ENCODE data around the gene TSPEAR.

TSPEAR gene

DNA sequence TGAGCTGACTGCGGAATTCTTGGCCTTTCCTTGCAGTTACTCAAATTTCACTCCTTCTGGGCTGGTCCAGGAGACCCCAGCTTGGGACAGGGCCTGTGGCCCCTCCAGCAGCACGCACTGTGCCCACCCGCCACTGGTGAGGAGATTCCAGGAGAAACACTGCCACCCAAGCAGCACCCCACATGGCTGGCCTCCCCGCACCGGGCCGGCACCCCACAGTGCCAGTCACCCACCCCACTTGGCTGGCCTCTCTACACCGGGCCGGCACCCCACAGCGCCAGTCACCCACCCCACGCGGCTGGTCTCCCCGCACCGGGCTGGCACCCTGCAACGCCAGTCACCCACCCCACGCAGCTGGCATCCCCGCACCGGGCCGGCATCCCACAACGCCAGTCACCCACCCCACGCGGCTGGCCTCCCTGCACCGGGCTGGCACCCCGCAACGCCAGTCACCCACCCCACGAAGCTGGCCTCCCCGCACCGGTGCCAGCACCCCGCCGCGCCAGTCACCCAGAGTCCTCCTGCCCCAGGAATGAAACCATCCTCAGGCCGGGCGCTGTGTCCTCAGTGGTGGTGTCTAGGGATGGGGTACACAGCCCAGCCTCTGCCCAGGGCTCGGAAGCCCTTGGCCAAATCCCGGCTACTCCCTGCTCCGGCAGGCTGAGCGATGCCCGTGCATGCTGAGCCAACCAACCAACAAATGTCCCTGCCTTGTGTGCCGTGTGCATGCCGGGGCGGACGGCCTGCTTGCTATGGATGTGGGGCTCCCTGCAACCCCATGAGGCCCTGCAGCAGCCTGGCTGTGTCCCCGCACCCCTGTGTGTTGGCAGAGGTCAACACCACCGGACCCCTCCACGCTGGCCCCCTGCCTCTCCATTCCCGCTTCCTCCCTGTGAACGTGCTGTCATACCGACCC, 38.6 kb upstream of the TSPEAR start:
- Mint-ChIP-seq H3K27me3 (peaks cover 3% of the 10 kb centered on the region), H3K4me1 (no peaks in the 10 kb centered on the region), H3K36me3 (no peaks in the 10 kb centered on the region), H3K27ac (no peak overlapping the region), H3K9me3 (no peaks in the 10 kb centered on the region), H3K4me3 (no peak overlapping the region)

DNA sequence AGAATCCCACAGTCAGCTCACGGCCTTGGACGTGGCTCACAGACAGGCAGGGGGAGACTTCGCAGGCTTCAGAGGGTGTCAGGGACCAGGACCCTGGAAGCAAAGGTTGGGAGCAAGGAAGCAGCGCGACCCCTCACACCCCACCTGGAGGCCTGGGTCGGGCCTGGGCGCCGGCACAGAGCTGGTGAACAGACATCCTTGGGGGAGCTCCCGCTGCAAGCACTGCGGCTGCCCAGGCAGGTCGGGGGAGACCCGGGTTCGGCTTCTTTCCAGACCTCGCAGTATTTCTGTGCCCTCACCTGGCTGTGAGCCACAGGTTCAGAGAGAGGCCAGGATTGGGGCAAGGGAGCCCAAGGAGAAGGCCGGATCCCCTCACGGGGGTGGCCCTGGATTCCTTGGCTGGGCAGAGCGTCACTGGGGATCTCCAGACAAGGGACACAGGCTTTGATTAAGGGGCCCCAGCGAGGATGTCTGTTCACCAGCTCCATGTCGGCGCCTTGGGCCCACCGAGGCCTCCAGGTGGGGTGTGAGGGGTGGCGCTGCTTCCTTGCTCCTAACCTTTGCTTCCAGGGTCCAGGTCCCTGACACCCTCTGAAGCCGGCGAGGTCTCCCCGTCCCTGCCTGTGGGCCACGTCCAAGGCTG, 37.9 kb upstream of the TSPEAR start:
- Mint-ChIP-seq H3K4me3 (no peak overlapping the region), H3K4me1 (no peaks in the 10 kb centered on the region), H3K27me3 (peaks cover 3% of the 10 kb centered on the region), H3K27ac (no peak overlapping the region), H3K9me3 (no peaks in the 10 kb centered on the region), H3K36me3 (no peaks in the 10 kb centered on the region)

DNA sequence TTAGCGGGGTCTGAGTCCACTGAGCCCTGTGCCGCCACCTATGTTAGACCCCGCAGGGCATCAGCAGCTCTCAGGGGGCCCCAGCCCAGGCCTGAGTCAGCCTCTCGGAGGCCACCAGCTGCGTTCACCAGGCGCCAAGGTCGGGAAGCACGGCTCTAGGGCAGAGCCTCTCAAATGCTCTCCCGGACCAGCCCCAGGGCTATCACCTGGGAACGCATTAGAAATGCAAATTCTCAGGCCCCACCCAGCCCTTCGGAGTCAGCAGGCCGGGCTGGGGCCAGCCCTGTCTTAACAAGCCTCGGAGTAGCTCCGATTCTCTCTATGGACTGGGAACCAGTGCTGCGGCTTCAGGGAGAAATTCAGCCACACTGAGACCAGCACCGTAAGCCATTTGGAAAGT, 37.2 kb upstream of the TSPEAR start:
- no peaks in the 10 kb centered on the region for H3K4me1 Mint-ChIP-seq
- peaks cover 3% of the 10 kb centered on the region for H3K27me3 Mint-ChIP-seq
- H3K4me3 Mint-ChIP-seq, result no peak overlapping the region
- H3K36me3 Mint-ChIP-seq, result no peaks in the 10 kb centered on the region
- no peak overlapping the region for H3K27ac Mint-ChIP-seq
- no peaks in the 10 kb centered on the region for H3K9me3 Mint-ChIP-seq

DNA sequence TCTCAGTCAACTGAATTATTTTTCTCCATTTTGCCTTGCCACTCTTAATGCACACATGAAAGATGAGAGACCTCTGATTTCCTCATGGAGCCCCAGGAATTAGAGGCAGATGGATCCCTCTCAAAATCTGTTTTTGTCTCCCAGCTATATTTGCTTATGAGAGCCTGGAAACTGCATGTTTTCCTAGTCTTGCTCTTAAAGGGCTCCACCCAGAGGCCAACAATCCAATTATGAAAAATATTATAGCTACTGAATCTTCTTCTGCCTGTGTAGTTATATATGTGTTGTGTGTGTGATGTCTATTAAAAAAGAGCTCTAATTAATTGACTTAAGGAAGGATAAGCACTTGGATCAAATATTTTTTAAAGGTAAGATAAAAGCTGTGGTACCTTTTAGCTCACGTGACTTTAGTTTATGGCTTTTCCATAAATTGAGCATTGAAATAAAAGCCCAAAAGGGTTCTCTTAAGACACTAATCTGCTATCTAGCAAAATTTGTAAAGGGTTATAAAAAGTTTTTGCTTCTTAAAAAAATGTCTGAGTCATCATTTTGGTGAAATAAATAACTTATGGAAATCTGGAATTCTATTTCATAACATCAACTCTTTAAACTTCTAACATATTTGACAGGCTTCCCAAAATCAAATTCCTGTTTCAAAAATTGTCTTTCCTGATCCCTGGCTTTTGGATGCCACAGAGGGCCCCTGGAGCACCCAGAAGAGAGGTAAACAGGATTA, 31.2 kb upstream of the TSPEAR start:
- no peak overlapping the region for H3K4me3 Mint-ChIP-seq
- H3K36me3 Mint-ChIP-seq, result no peaks in the 10 kb centered on the region
- H3K27me3 Mint-ChIP-seq, result no peaks in the 10 kb centered on the region
- no peak overlapping the region for H3K27ac Mint-ChIP-seq
- H3K9me3 Mint-ChIP-seq, result no peaks in the 10 kb centered on the region
- peaks cover 6% of the 10 kb centered on the region for H3K4me1 Mint-ChIP-seq

DNA sequence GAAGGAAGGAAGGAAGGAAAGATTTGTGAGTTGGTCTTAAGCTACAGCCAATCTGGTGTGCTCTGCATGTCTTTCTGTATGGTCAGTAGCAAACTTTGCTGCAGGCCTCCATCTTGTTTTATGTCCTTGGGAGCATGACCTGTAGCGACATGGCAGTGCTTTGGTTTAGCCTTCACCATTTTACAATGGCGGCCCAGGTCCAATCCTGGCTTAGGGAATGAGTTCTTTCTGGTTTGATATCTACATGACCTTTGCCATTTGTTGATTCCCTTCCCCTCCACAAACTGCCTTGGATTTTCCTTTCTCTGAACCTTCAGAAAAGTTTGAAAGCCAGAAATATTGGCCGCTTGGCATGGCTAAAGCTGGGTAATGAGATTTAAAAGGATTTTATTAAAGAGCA, 30.5 kb upstream of the TSPEAR start:
- Mint-ChIP-seq H3K4me3 (no peak overlapping the region), H3K4me1 (peaks cover 6% of the 10 kb centered on the region), H3K9me3 (no peaks in the 10 kb centered on the region), H3K27ac (no peak overlapping the region), H3K36me3 (no peaks in the 10 kb centered on the region), H3K27me3 (no peaks in the 10 kb centered on the region)

DNA sequence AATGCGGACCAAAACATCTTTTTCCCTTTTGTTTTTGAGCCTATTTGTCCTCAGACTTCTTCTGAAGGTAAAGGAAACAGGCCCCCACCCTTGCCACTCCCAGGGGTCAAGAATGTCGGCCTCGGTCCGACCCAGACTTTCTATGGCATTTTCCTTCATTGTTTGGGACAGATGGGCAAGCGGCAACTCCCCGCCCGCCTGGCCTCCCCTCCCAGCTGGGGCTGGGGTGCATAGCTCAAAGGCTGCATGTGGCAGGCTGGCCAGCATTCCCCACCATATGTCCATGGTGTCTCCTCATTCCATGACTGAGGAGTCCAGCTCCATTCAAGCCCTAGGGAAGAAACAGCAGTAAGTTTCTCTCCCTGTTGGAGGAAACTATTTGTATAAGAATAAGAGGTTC, 29.4 kb upstream of the TSPEAR start:
- Mint-ChIP-seq H3K27ac (no peak overlapping the region), H3K4me3 (no peak overlapping the region), H3K9me3 (no peaks in the 10 kb centered on the region), H3K4me1 (peaks cover 6% of the 10 kb centered on the region), H3K36me3 (no peaks in the 10 kb centered on the region), H3K27me3 (no peaks in the 10 kb centered on the region)

DNA sequence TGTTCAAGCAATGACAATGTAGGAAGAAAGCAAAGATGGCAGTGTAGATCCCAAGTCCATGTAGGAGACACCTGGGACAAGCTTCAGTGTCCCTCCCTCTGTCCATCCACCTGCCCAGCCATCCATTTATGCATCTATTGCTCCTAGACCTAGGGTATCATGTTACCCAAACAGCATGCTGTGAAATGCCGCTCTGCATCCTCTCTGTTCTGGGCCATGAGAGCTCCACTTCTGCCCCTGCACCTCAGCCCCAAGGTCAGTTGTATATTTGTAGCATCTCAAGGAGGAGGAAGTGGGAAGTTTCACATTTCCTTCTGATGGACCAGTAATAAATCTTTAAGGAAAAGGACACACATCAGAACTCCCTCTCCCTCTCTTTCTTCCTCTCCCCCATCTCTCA, 27.9 kb upstream of the TSPEAR start:
- Mint-ChIP-seq H3K27ac (no peak overlapping the region), H3K27me3 (no peaks in the 10 kb centered on the region), H3K36me3 (no peaks in the 10 kb centered on the region), H3K9me3 (no peaks in the 10 kb centered on the region), H3K4me3 (no peak overlapping the region), H3K4me1 (peaks cover 6% of the 10 kb centered on the region)

DNA sequence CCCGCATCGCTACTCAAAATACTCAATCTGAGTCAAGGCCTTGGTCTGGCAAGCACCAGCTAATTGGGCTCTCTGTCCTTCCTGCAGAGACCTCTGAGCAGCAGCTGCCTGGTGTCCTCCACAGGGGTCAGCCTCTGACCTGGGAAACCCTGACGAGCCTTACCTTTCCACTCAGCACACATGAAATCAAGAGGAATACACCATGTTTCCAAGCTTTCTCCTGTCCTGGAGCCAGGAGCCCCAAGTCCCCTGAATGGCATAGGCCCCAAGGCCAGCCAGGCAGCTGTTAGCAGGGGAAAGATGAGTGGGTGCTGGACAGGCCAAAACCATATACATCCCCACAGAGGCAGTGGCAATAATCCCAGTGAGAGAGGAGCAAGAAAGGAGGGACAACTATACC, 27.2 kb upstream of the TSPEAR start:
- Mint-ChIP-seq H3K4me3 (no peak overlapping the region), H3K4me1 (peaks cover 6% of the 10 kb centered on the region), H3K9me3 (no peaks in the 10 kb centered on the region), H3K36me3 (no peaks in the 10 kb centered on the region), H3K27me3 (no peaks in the 10 kb centered on the region), H3K27ac (no peak overlapping the region)

DNA sequence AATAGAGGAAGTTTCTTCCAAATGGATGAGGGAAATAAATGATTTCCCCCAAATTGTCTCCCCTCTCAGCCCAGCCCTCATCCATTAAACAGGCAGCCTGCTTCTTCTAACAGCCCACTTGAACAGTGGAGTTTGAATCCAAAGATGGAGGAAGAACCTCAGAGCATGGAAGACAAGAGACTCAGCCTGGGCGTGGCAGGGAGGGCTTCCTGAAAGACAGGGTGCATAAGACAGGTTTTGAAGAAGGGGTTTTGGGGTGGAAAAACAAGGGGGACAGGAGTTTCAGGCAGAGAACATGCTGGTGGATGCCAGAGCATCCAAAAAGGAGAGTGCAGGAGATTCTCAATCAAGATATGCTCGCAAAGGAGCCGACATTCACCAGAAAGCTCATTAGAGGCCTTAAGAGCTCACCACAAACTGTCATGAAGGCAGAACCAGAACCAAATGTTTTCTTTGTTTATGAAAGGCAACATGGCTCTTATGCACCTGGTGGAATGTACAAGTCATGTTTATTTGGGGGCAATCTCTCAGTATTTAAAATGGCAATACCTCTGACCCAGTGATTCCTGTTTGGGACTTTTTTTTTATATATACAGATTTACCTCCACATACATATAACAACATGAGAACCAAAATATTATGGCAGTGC, 26.5 kb upstream of the TSPEAR start:
- H3K4me1 Mint-ChIP-seq, result peaks cover 6% of the 10 kb centered on the region
- H3K27ac Mint-ChIP-seq, result no peak overlapping the region
- no peaks in the 10 kb centered on the region for H3K9me3 Mint-ChIP-seq
- H3K4me3 Mint-ChIP-seq, result no peak overlapping the region
- no peaks in the 10 kb centered on the region for H3K36me3 Mint-ChIP-seq
- no peaks in the 10 kb centered on the region for H3K27me3 Mint-ChIP-seq

DNA sequence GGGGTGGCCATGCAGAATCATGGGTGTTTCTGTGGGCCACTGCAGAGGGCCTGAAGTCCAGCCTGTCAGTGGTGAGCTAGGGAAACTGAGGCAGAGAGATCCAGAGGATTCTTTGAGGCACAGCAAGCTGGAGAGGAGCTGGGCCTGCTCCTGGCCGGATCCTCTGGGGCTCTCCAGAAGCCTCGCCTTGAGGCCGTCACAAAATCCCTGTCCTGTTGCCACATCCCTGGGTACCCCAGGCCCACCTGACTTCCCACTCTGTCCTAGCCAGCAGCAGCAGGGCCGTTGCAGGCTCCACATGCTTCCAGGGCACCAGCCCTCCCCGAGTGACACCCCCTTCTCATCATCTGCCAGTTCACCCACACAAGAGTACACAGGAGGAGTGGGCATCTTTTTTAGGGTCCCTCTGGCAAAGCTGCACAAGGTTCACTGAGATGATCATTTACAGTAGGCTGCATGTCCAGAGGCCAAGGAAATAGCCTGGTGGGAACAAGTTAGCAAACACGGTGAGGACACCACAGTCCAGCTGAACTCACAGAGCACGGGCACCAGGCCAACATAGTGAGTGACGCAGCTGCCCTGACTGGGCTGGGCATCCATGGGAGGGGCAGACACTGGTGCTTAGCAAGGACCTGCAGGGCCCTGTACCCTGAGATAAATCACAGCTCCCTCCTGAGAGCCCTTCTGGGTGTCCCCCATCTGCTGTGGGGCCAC, 25.1 kb upstream of the TSPEAR start:
- H3K9me3 Mint-ChIP-seq, result no peaks in the 10 kb centered on the region
- H3K27me3 Mint-ChIP-seq, result no peaks in the 10 kb centered on the region
- H3K27ac Mint-ChIP-seq, result no peak overlapping the region
- no peaks in the 10 kb centered on the region for H3K4me1 Mint-ChIP-seq
- H3K36me3 Mint-ChIP-seq, result no peaks in the 10 kb centered on the region
- no peak overlapping the region for H3K4me3 Mint-ChIP-seq

DNA sequence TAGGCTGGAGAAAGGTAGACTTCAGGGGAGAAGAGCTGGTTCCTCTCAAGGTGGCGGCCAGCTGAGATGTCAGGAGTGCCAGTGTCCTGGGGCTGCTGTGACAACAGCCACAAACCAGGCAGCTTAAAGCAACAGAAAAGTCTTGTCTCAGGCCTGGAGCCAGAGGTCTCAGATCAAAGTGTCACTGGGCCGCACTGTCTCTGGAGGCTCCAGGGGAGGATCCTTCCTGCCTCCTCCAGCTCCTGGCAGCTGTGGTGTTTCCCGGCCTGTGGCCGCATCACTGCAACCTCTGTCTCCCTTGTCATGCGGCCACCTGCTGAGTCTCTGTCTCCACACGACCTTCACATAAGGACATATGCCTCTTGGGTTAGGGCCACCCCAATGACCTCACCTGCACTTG, 24.4 kb upstream of the TSPEAR start:
- no peaks in the 10 kb centered on the region for H3K36me3 Mint-ChIP-seq
- H3K4me3 Mint-ChIP-seq, result no peak overlapping the region
- no peaks in the 10 kb centered on the region for H3K9me3 Mint-ChIP-seq
- no peaks in the 10 kb centered on the region for H3K27me3 Mint-ChIP-seq
- H3K4me1 Mint-ChIP-seq, result no peaks in the 10 kb centered on the region
- no peak overlapping the region for H3K27ac Mint-ChIP-seq

DNA sequence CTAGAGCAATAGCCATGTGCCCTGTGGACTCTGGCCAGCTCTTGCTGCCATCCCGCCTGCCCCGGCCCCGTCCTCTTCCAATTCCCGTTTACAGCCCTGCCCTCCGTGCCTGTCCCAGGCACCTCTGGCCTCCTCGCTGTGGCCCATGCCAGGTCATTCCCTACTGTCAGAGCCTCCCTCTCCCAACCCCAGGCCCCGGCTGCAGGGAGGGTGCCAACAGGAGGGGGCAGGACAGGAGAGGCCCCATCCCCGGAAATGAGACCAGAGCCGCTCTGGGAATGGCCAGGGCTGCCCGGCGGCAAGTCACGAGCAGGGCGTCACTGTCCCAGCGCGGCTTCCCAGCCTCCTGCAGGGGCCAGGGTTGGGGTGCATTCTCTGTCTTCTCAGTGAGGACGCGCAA, 23.5 kb upstream of the TSPEAR start:
- H3K4me1 Mint-ChIP-seq, result no peaks in the 10 kb centered on the region
- H3K27ac Mint-ChIP-seq, result no peak overlapping the region
- H3K9me3 Mint-ChIP-seq, result no peaks in the 10 kb centered on the region
- H3K27me3 Mint-ChIP-seq, result no peaks in the 10 kb centered on the region
- no peak overlapping the region for H3K4me3 Mint-ChIP-seq
- H3K36me3 Mint-ChIP-seq, result no peaks in the 10 kb centered on the region

DNA sequence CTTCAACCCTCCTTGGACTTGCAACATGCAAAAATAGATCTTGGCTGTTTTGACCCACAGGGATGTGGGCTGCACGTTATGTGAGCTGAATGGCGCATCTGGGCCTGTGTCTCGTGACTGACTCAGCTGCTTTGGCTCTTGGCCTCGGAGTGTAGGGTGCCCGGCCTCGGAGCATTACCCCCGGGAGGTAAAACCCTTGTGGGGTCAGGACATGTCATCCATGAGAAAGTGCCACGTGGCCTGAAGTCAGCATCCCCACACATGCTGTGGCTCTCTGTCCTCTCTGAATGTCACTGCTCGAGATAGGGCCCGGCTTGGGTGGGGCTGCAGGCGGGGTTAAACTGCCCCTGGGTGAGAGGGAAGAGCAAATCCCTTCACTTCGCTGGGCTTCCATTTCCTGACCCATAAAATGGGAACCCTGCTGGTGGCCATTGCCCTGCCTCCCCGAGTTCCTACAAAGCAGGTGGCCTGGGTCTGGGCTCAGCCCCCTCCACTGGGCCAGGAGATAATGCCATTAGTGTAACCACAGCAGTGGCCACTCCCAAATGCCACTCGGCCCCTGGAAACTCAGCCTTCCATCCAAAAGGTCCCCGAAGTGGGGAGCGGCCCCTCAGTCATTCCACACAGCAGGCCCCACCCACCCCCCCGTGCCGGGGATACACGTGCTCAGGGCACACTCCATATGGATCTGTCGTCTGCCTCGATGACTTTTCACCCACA, 22.8 kb upstream of the TSPEAR start:
- Mint-ChIP-seq H3K27me3 (no peaks in the 10 kb centered on the region), H3K27ac (no peak overlapping the region), H3K4me3 (no peak overlapping the region), H3K9me3 (no peaks in the 10 kb centered on the region), H3K4me1 (no peaks in the 10 kb centered on the region), H3K36me3 (no peaks in the 10 kb centered on the region)

DNA sequence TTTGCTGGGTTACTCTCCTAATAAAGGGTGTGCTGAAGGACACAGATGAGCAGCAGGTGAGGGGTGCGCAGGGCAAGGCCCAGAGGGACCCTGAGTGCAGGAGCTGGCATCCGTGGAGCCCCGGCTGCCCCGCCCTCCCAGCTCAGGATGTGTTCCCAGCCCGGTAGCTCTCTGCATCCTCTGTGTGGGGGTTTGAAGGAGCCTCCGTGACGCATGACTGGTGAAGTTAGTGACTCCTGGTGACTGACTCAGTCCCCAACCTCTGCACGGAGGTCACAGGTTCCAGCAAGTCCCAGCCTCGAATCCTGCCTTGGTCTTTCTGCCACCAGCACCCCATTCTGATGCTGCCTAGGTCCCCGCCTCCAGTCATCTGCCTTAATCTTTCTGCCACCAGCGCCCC, 21.6 kb upstream of the TSPEAR start:
- Mint-ChIP-seq H3K9me3 (no peaks in the 10 kb centered on the region), H3K36me3 (no peaks in the 10 kb centered on the region), H3K4me1 (no peaks in the 10 kb centered on the region), H3K27me3 (no peaks in the 10 kb centered on the region), H3K27ac (no peak overlapping the region), H3K4me3 (no peak overlapping the region)

DNA sequence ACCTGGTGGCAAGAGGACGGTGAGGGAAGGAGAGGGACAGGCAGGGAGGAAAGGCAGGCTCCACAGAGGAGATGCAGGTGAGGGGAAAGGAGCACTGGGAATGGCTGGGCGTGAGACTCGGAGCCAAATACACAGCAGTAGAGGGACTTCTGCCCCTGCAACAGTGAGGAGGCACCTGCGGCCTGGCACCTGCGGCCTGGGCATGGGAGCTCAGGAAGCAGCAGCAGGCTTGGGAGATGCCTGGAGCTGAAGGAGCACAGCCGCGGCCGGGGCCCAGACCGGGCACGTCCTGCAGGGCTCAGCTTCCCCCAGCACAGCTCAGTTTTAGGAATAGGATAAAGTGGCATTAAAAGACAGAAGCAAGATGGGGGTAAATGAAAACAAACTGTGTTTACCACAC, 20.9 kb upstream of the TSPEAR start:
- H3K27me3 Mint-ChIP-seq, result peaks cover 2% of the 10 kb centered on the region
- H3K9me3 Mint-ChIP-seq, result no peaks in the 10 kb centered on the region
- H3K4me1 Mint-ChIP-seq, result no peaks in the 10 kb centered on the region
- H3K27ac Mint-ChIP-seq, result no peak overlapping the region
- no peaks in the 10 kb centered on the region for H3K36me3 Mint-ChIP-seq
- no peak overlapping the region for H3K4me3 Mint-ChIP-seq

Measured in activated naive CD4-positive, alpha-beta T cell treated with anti-CD3 and anti-CD28 coated beads, Interleukin-2, amount 50 U/mL, for 24 hours (primary cell).